ENCODE measurements around the gene LARP4.

GRCh38 chr12:50397117-50397650 lies 3.5 kb upstream of the LARP4 start:
- TF ChIP-seq CTCF (IDR thresholded peaks at IDR 0.05; ENCODE audit: low read depth, low read length, poor library complexity, severe bottlenecking) (no peak), EZH2phosphoT487 (IDR thresholded peaks at IDR 0.05; ENCODE audit: borderline replicate concordance, low read length) (no peak)

Measured in DOHH2 (cell line).